Kidney epithelial cell (primary cell): ENCODE data around the gene CDH15. TPM values are rescaled to one million over a fixed set of nuclear protein-coding genes. Genes with fewer than 3 reads are reported as not detected.

Source experiments
- DNase-seq: peaks from one replicate; pipeline ENCODE4 v3.0.0-alpha.2; 2010; ENCODE audit warnings: low read depth
- H3K27me3 ChIP-seq: 2 replicates; pipeline ENCODE4 v1.6.0; 2011; ENCODE audit warnings: low read length; ENCODE audit not compliant: control insufficient read depth, insufficient read depth
- H3K36me3 ChIP-seq: 2 replicates; pipeline ENCODE4 v1.5.1; 2011; ENCODE audit warnings: low read length; ENCODE audit not compliant: control insufficient read depth, insufficient read depth
- H3K4me3 ChIP-seq: 2 replicates; pipeline ENCODE4 v1.5.1; 2011; ENCODE audit warnings: low read depth, mild to moderate bottlenecking, control low read depth, low read length
- CTCF ChIP-seq: IDR thresholded peaks from 2 replicates; pipeline ENCODE4 v1.5.1; 2011; ENCODE audit warnings: mild to moderate bottlenecking, moderate library complexity, low read length, control low read depth, inconsistent platforms; ENCODE audit not compliant: insufficient read depth, poor library complexity, severe bottlenecking
- total RNA-seq: library from RNA; depleted of rRNA; stranded (reverse); fragments of >200 nt; gene quantifications from 2 replicates; pipeline ENCODE4 v1.2.3, GENCODE V29; 2015

Gene CDH15
- total RNA-seq, 1 donor from 2014 or later: 0.50 TPM

GRCh38 chr16:89138843-89139520 is 32.6 kb upstream of the CDH15 start:
- no peak overlapping the region for H3K4me3 ChIP-seq
- TF ChIP-seq CTCF: no peak
- H3K27me3 ChIP-seq: no peaks in the 10 kb centered on the region
- no peak for DNase-seq
- no peaks in the 10 kb centered on the region for H3K36me3 ChIP-seq

GRCh38 chr16:89139907-89140361 is 31.6 kb upstream of the CDH15 start:
- no peaks in the 10 kb centered on the region for H3K27me3 ChIP-seq
- H3K36me3 ChIP-seq: no peaks in the 10 kb centered on the region
- H3K4me3 ChIP-seq: no peak overlapping the region
- TF ChIP-seq CTCF: no peak
- DNase-seq: no peak

GRCh38 chr16:89140401-89140800 is 31.1 kb upstream of the CDH15 start:
- Histone ChIP-seq H3K4me3 (no peak overlapping the region), H3K36me3 (no peaks in the 10 kb centered on the region), H3K27me3 (no peaks in the 10 kb centered on the region)
- no peak for TF ChIP-seq CTCF
- no peak for DNase-seq

GRCh38 chr16:89140981-89141883 is 30.3 kb upstream of the CDH15 start:
- no peaks in the 10 kb centered on the region for H3K27me3 ChIP-seq
- DNase-seq: no peak
- peaks cover 2% of the 10 kb centered on the region for H3K36me3 ChIP-seq
- no peak for TF ChIP-seq CTCF
- no peak overlapping the region for H3K4me3 ChIP-seq

- no peak for TF ChIP-seq CTCF
- DNase-seq: no peak
Measured at GRCh38 chr16:89141884-89142267, 29.7 kb upstream of the CDH15 start.

More at GRCh38 chr16:89141884-89142267, 29.7 kb upstream of the CDH15 start:
- peaks cover 2% of the 10 kb centered on the region for H3K36me3 ChIP-seq
- H3K27me3 ChIP-seq: no peaks in the 10 kb centered on the region
- H3K4me3 ChIP-seq: no peak overlapping the region
